HCT116 (cell line): Measurements from ENCODE around the gene CUL5. TPM values are rescaled to one million over a fixed set of nuclear protein-coding genes. Genes with fewer than 3 reads are reported as not detected.

Experiments
- ATAC-seq: fragments of 200-7000 bp; cut with Tn5 transposase; 2 replicates; pipeline ENCODE4 v1.9.1; 2020; ENCODE audit warnings: mild to moderate bottlenecking, moderate library complexity
- BruUV-seq: library from RNA; stranded (reverse); fragments of 400-500 nt; replicated peaks from 2 replicates; lab custom pipeline; 2021; lab: Mats Ljungman, UMichigan
- CTCF ChIA-PET: fragments of 300-600 bp; sonication (Branson Sonifier 250); formaldehyde crosslinking; loops from one replicate; lab custom pipeline; 2021; ENCODE audit warnings: antibody characterized with exemption; lab: Charles Lee
- POLR2A ChIA-PET: fragments of 300-600, 350-600 bp; sonication (Branson Sonifier 250); formaldehyde crosslinking; loops from one replicate; lab custom pipeline; 2021; ENCODE audit warnings: antibody characterized with exemption; lab: Charles Lee
- RAD21 ChIA-PET, 2 experiments: fragments of 300-600 bp; sonication (Branson Sonifier 250); formaldehyde crosslinking; loops; one replicate each; lab custom pipeline; 2023; ENCODE audit warnings: low total read pairs in 2 of 2; ENCODE audit not compliant: uncharacterized antibody in 2 of 2, unreplicated experiment in 2 of 2, low non-redundant PET in 1 of 2; lab: Charles Lee
- DNase-seq: peaks from one replicate; pipeline ENCODE4 v3.0.0-alpha.2; 2010; ENCODE audit warnings: low read depth, low spot score
- H2AFZ ChIP-seq: fragments of 200-600 bp; shearing (Covaris generic), sonication (generic); 2 replicates; pipeline ENCODE4 v1.6.1; 2017; ENCODE audit warnings: low read depth, mixed run types, mixed read lengths, antibody characterized with exemption, low read length; ENCODE audit not compliant: poor library complexity, severe bottlenecking
- H3K27ac ChIP-seq: 2 replicates; pipeline ENCODE4 v1.5.1; 2012; ENCODE audit warnings: low read depth, low read length
- H3K27me3 ChIP-seq: fragments of 200-600 bp; sonication (generic); 2 replicates; pipeline ENCODE4 v1.6.1; 2016; ENCODE audit warnings: mixed run types, low read length, mixed read lengths; ENCODE audit not compliant: insufficient read depth
- H3K36me3 ChIP-seq, 2 experiments: fragments of 200-500 bp in 1 of 2; fragments of 200-600 bp in 1 of 2; sonication (Bioruptor generic) in 1 of 2; sonication (generic) in 1 of 2; 2 replicates each; pipeline versions ENCODE4 v1.5.1 to v1.6.1; 2014 to 2016; ENCODE audit warnings: low read length in 2 of 2, inconsistent platforms in 1 of 2, mixed read lengths in 1 of 2, mixed run types in 1 of 2; ENCODE audit not compliant: insufficient read depth in 2 of 2, control insufficient read depth in 1 of 2
- H3K4me1 ChIP-seq, 2 experiments: fragments of 200-600 bp in 1 of 2; sonication (generic) in 1 of 2; 2 replicates each; pipeline versions ENCODE4 v1.5.1 to v1.6.1; 2012 to 2017; ENCODE audit warnings: low read length in 2 of 2, inconsistent platforms in 1 of 2, mild to moderate bottlenecking in 1 of 2, mixed read lengths in 1 of 2, mixed run types in 1 of 2, moderate library complexity in 1 of 2; ENCODE audit not compliant: insufficient read depth in 2 of 2, control insufficient read depth in 1 of 2
- H3K4me2 ChIP-seq: fragments of 200-600 bp; sonication (generic); 2 replicates; pipeline ENCODE4 v1.6.1; 2017; ENCODE audit warnings: mixed run types, low read length, mixed read lengths
- H3K4me3 ChIP-seq, 2 experiments: fragments of 200-600 bp in 1 of 2; sonication (generic) in 1 of 2; replicated peaks in 1 of 2; 2 replicates each; pipeline ENCODE4 v1.5.1; 2011 to 2016; ENCODE audit warnings: low read length in 2 of 2, control low read depth in 1 of 2, low read depth in 1 of 2, mild to moderate bottlenecking in 1 of 2, mixed read lengths in 1 of 2, mixed run types in 1 of 2
- H3K79me2 ChIP-seq: fragments of 200-600 bp; sonication (generic); 2 replicates; pipeline ENCODE4 v1.6.1; 2017; ENCODE audit warnings: mild to moderate bottlenecking, mixed run types, low read length, moderate library complexity, mixed read lengths; ENCODE audit not compliant: insufficient read depth
- H3K9ac ChIP-seq: fragments of 200-600 bp; sonication (generic); 2 replicates; pipeline ENCODE4 v1.6.1; 2016; ENCODE audit warnings: low read length, mixed read lengths
- H3K9me2 ChIP-seq: fragments of 200-600 bp; sonication (generic), shearing (Covaris generic); 2 replicates; pipeline ENCODE4 v1.6.1; 2017; ENCODE audit warnings: mixed run types, mild to moderate bottlenecking, moderate library complexity; ENCODE audit not compliant: insufficient read depth
- H3K9me3 ChIP-seq, 2 experiments: fragments of 200-500 bp in 1 of 2; fragments of 200-600 bp in 1 of 2; sonication (Bioruptor generic) in 1 of 2; sonication (generic) in 1 of 2; 2 replicates each; pipeline ENCODE4 v1.6.1; 2014 to 2017; ENCODE audit warnings: low read length in 2 of 2, mixed read lengths in 2 of 2, inconsistent platforms in 1 of 2, low read depth in 1 of 2, mild to moderate bottlenecking in 1 of 2, mixed run types in 1 of 2, moderate library complexity in 1 of 2; ENCODE audit not compliant: control insufficient read depth in 1 of 2, insufficient read depth in 1 of 2
- H4K20me1 ChIP-seq: fragments of 200-600 bp; sonication (generic), shearing (Covaris generic); 2 replicates; pipeline ENCODE4 v1.6.1; 2017; ENCODE audit warnings: mixed run types, mild to moderate bottlenecking, moderate library complexity; ENCODE audit not compliant: insufficient read depth
- EGR1 ChIP-seq: IDR thresholded peaks from 2 replicates; pipeline ENCODE4 v1.6.1; 2012; ENCODE audit warnings: low read depth
- ELF1 ChIP-seq: IDR thresholded peaks from 2 replicates; pipeline ENCODE4 v1.6.1; 2012; ENCODE audit warnings: low read depth, borderline replicate concordance
- EZH2phosphoT487 ChIP-seq: fragments of 200-600 bp; IDR thresholded peaks from 2 replicates; pipeline ENCODE4 v1.6.1; 2018; ENCODE audit warnings: antibody characterized with exemption, borderline replicate concordance
- POLR2AphosphoS5 ChIP-seq: IDR thresholded peaks from 2 replicates; pipeline ENCODE4 v1.6.1; 2011; ENCODE audit warnings: mild to moderate bottlenecking, low read depth, low read length, moderate library complexity
- RAD21 ChIP-seq: IDR thresholded peaks from 2 replicates; pipeline ENCODE4 v1.6.1; 2012; ENCODE audit warnings: low read depth, mild to moderate bottlenecking
- REST ChIP-seq: IDR thresholded peaks from 2 replicates; pipeline ENCODE4 v1.6.1; 2012; ENCODE audit warnings: low read depth
- SIN3A ChIP-seq: IDR thresholded peaks from 2 replicates; pipeline ENCODE4 v1.6.1; 2012; ENCODE audit warnings: low read depth
- SRF ChIP-seq: IDR thresholded peaks from 2 replicates; pipeline ENCODE4 v1.6.1; 2012; ENCODE audit warnings: low read depth
- YY1 ChIP-seq: IDR thresholded peaks from 2 replicates; pipeline ENCODE4 v1.6.1; 2011; ENCODE audit warnings: low read length, low read depth, moderate library complexity, mild to moderate bottlenecking; ENCODE audit not compliant: insufficient replicate concordance; ENCODE audit errors: extremely low read depth
- intact Hi-C: fragments of 100-400 bp; cut with micrococcal nuclease; formaldehyde crosslinking; loops from 2 replicates; pipeline ENCODE4 v1.10.0; 2022
- total RNA-seq: library from RNA; stranded (reverse); gene quantifications from one replicate; pipeline ENCODE4 v1.2.1, GENCODE V29; 2021; ENCODE audit not compliant: unreplicated experiment
- TF ChIP-seq, protein P1 (sequence below), 3 experiments: fragments of 200-600 bp in 1 of 3; sonication (generic) in 1 of 3; IDR thresholded peaks in 2 of 3; conservative IDR thresholded peaks in 1 of 3; 2 replicates each; pipeline ENCODE4 v1.5.1; 2012 to 2017; ENCODE audit warnings: low read depth in 2 of 3, low read length in 2 of 3, antibody characterized with exemption in 1 of 3, borderline replicate concordance in 1 of 3, control low read depth in 1 of 3, mild to moderate bottlenecking in 1 of 3, mixed read lengths in 1 of 3, mixed run types in 1 of 3, moderate library complexity in 1 of 3; ENCODE audit not compliant: insufficient read depth in 1 of 3
- TF ChIP-seq, protein P2 (sequence below): IDR thresholded peaks from 2 replicates; pipeline ENCODE4 v1.6.1; 2012

CUL5 gene
- total RNA-seq, 1 experiment from 2014 or later, result 41.9 TPM

DNA sequence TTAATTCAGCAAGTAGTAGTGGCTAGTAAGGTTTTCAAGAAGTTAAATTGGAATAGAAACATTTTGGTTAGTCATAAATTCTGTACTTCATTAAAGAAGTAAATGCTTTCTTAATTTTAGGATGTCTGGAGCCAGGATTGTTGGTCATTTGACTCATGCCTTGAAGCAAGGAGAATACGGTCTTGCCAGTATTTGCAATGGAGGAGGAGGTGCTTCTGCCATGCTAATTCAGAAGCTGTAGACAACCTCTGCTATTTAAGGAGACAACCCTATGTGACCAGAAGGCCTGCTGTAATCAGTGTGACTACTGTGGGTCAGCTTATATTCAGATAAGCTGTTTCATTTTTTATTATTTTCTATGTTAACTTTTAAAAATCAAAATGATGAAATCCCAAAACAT is 138.5 kb downstream of the CUL5 start:
- POLR2A ChIA-PET, result no interaction called here

More for the DNA sequence above, 138.5 kb downstream of the CUL5 start:
- ATAC-seq (no peak), DNase-seq (no peak)
- H3K4me2 ChIP-seq, result no peak overlapping the region
- no peak overlapping the region for H2AFZ ChIP-seq
- TF ChIP-seq SRF (no peak), POLR2AphosphoS5 (no peak), SIN3A (no peak), YY1 (no peak), ELF1 (no peak), EZH2phosphoT487 (no peak), RAD21 (no peak), REST (no peak), EGR1 (no peak)
- TF ChIP-seq, protein P1, sequence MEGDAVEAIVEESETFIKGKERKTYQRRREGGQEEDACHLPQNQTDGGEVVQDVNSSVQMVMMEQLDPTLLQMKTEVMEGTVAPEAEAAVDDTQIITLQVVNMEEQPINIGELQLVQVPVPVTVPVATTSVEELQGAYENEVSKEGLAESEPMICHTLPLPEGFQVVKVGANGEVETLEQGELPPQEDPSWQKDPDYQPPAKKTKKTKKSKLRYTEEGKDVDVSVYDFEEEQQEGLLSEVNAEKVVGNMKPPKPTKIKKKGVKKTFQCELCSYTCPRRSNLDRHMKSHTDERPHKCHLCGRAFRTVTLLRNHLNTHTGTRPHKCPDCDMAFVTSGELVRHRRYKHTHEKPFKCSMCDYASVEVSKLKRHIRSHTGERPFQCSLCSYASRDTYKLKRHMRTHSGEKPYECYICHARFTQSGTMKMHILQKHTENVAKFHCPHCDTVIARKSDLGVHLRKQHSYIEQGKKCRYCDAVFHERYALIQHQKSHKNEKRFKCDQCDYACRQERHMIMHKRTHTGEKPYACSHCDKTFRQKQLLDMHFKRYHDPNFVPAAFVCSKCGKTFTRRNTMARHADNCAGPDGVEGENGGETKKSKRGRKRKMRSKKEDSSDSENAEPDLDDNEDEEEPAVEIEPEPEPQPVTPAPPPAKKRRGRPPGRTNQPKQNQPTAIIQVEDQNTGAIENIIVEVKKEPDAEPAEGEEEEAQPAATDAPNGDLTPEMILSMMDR (IDR thresholded peaks at IDR 0.05 in 2 of 3, conservative IDR thresholded peaks at IDR 0.05 in 1 of 3; ENCODE audit: borderline replicate concordance in 1 of 3, insufficient read depth in 1 of 3, low read depth in 2 of 3, low read length in 2 of 3), result no peak
- TF ChIP-seq, protein P2, sequence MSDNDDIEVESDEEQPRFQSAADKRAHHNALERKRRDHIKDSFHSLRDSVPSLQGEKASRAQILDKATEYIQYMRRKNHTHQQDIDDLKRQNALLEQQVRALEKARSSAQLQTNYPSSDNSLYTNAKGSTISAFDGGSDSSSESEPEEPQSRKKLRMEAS, result no peak
- H3K27me3 ChIP-seq, result no peaks in the 10 kb centered on the region
- no peaks in the 10 kb centered on the region for H3K9me3 ChIP-seq
- H3K9ac ChIP-seq, result no peak overlapping the region
- H3K36me3 ChIP-seq, result peaks cover 63 to 68% of the 10 kb centered on the region in 2 experiments
- no peaks in the 10 kb centered on the region for H3K4me1 ChIP-seq
- intact Hi-C loops, result no loop called here
- no peak overlapping the region for H3K27ac ChIP-seq
- no peaks in the 10 kb centered on the region for H3K9me2 ChIP-seq
- RAD21 ChIA-PET, result no interaction called here
- H3K79me2 ChIP-seq, result no peaks in the 10 kb centered on the region
- CTCF ChIA-PET, result no interaction called here
- H3K4me3 ChIP-seq, result no peak overlapping the region
- BruUV-seq, result no TSS peak
- no peaks in the 10 kb centered on the region; the same call in 1 of the 2 replicates for H4K20me1 ChIP-seq
